Activated CD8-positive, alpha-beta memory T cell treated with anti-CD3 and anti-CD28 coated beads for 36 hours (primary cell): Measurements from ENCODE around the gene ENHO. TPM values are rescaled to one million over a fixed set of nuclear protein-coding genes. Genes with fewer than 3 reads are reported as not detected.
"Not testable (repeated sequence)": the region's sequence is repeated elsewhere in the genome, so short reads cannot be mapped to it uniquely, and the experiment has no call there.

ENCODE experiments used
- CTCF ChIA-PET: fragments of 350-600 bp; sonication (Branson Sonifier 250); formaldehyde crosslinking; loops from one replicate; lab custom pipeline; 2021; ENCODE audit warnings: antibody characterized with exemption; lab: Charles Lee
- POLR2A ChIA-PET: fragments of 350-600 bp; sonication (Branson Sonifier 250); formaldehyde crosslinking; loops from one replicate; lab custom pipeline; 2021; ENCODE audit warnings: antibody characterized with exemption; lab: Charles Lee
- total RNA-seq, 2 experiments: library from RNA; stranded (reverse); gene quantifications; one replicate each; pipeline ENCODE4 v1.2.3, GENCODE V29; 2021

ENHO gene
- total RNA-seq, 2 experiments from 2014 or later: 0.38 to 0.61 TPM

- ChIA-PET CTCF (interaction anchor here (0.8 to 3.0 kb wide), 4 partner anchors 9 to 71 kb away, joined by 3 to 14 read pairs (median 4); no protein-coding TSS in a partner anchor), POLR2A (no interaction called here)
These were observed 23.5 kb upstream of the ENHO start for GRCh38 chr9:34546102-34546833.

GRCh38 chr9:34545497-34545896 is 22.7 kb upstream of the ENHO start:
- ChIA-PET POLR2A (no interaction called here), CTCF (interaction anchor here (3.0 kb wide), 1 partner anchor 47 kb away, joined by 14 read pairs; no protein-coding TSS in a partner anchor)

DNA sequence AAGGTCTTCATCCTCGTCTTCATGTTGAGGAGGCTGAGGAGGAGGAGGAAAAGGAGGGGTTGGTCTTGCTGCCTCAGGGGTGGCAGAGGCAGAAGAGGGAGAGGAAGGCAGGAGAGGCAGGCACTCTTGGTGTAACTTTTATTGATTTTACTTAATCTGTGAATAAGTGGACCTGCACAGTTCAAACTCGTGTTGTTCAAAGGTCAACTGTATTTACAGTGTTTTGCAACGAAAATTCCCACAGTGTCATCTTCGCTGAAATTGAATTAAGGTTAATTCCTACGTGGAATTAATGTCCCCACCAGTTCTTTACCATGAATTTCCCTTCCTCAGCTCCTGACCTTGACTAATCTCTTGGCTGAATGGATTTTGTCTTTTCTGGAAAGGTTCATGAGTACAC is 21.2 kb upstream of the ENHO start:
- POLR2A ChIA-PET: no interaction called here
- CTCF ChIA-PET: interaction anchor here (1.2 to 2.2 kb wide), 2 partner anchors 48 to 140 kb away, joined by 4 to 10 read pairs; no protein-coding TSS in a partner anchor

DNA sequence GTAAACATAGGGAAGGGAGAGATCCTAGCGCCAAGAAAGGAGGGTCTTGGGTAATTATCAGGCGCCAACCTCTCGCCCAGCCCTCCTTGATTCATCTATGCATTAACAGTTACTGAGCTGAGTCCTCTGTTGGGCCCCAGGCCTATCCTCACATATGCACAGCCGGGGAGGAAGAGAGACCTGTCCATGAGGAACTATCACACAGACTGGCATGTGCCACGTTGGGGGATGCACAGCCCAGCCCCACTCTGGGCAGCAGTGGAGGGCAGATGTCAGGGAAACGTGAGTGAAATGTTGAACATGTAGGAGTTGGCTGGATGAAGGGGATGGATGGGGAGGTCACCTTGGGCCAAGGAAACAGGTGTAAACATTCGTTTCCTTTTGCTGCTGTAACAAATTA is 18.8 kb upstream of the ENHO start:
- ChIA-PET CTCF (no interaction called here), POLR2A (no interaction called here)

- CTCF ChIA-PET: no interaction called here
- POLR2A ChIA-PET: no interaction called here
These were observed 18.0 kb upstream of the ENHO start for GRCh38 chr9:34540827-34541226.

- ChIA-PET POLR2A (no interaction called here), CTCF (interaction anchor here (1.0 to 1.7 kb wide), 3 partner anchors 11 to 133 kb away, joined by 3 to 4 read pairs (median 3); no protein-coding TSS in a partner anchor)
These were observed 13.9 kb upstream of the ENHO start for GRCh38 chr9:34536685-34537084.

GRCh38 chr9:34532041-34532440 is 9.3 kb upstream of the ENHO start:
- CTCF ChIA-PET, POLR2A ChIA-PET: not testable (repeated sequence)

- ChIA-PET POLR2A (no interaction called here), CTCF (interaction anchor here (1.3 kb wide), 1 partner anchor 13 kb away, joined by 3 read pairs; no protein-coding TSS in a partner anchor)
These were observed 3.2 kb upstream of the ENHO start for GRCh38 chr9:34526026-34526425.

DNA sequence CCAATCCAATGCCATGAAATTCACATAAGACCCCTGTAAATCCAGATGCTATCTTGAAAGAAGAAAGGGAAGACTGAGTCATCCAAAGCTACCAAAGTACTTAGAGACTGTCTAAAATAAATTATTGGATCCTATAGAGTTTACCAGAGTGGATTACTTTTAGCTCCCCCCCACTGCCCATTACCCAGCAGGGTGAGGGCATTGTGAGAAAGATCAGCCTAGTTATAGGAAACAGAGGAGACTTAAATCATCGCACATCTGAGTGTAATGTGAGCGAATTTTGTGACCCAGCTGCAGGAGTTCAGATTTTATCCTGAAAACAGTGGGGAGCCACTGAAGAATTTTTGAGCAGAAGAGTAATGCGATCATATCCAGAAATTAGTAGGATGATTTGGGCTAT is 1.6 kb upstream of the ENHO start:
- ChIA-PET CTCF (interaction anchor here (1.2 kb wide), 1 partner anchor 24 kb away, joined by 4 read pairs; no protein-coding TSS in a partner anchor), POLR2A (no interaction called here)

GRCh38 chr9:34522091-34522887 is 501 bp downstream of the ENHO start:
- ChIA-PET CTCF (interaction anchor here (1.4 kb wide), 1 partner anchor 69 kb away, joined by 3 read pairs; no protein-coding TSS in a partner anchor), POLR2A (interaction anchor here (0.5 kb wide), 2 partner anchors 124 to 560 kb away, joined by 3 read pairs; no protein-coding TSS in a partner anchor)

DNA sequence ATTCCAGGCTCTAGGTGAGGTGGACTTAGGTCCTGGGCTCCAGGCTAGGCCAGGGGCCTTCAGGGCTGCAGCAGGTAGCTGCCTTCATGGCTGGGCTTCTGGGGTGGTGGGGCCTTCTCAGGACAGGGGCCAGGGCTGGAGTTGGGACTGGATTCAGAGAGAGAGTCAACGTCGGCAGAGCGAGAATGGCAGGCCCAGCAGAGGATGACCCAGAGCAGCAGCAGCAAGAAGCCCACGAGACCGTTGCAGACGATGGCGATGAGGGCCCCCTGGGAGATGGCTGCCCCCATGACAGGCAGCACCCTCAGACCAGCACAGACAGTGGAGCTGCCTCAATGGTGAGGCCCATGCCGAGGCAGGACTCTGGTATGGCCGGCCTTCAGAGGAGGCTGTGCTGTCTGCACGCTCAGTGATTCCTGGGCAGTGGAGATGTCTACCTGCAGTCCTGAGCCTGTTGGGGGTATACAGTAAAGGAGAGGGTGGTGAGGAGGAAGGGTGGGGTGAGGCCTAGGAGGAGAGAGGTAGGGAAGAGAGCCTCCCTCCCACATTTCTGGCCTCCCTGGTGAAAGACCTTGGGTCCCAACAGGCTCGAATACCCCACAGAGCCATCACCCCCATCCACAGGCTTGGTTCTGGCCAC is 1.3 kb downstream of the ENHO start:
- POLR2A ChIA-PET: no interaction called here
- CTCF ChIA-PET: no interaction called here

GRCh38 chr9:34520505-34521385 is 2.0 kb downstream of the ENHO start:
- ChIA-PET CTCF (interaction anchor here (1.4 kb wide), 1 partner anchor 71 kb away, joined by 4 read pairs; no protein-coding TSS in a partner anchor), POLR2A (no interaction called here)

- CTCF ChIA-PET: interaction anchor here (0.5 to 1.4 kb wide), 2 partner anchors 71 to 1488 kb away, joined by 4 read pairs; no protein-coding TSS in a partner anchor
- POLR2A ChIA-PET: no interaction called here
These were observed 2.7 kb downstream of the ENHO start for GRCh38 chr9:34520096-34520495.

DNA sequence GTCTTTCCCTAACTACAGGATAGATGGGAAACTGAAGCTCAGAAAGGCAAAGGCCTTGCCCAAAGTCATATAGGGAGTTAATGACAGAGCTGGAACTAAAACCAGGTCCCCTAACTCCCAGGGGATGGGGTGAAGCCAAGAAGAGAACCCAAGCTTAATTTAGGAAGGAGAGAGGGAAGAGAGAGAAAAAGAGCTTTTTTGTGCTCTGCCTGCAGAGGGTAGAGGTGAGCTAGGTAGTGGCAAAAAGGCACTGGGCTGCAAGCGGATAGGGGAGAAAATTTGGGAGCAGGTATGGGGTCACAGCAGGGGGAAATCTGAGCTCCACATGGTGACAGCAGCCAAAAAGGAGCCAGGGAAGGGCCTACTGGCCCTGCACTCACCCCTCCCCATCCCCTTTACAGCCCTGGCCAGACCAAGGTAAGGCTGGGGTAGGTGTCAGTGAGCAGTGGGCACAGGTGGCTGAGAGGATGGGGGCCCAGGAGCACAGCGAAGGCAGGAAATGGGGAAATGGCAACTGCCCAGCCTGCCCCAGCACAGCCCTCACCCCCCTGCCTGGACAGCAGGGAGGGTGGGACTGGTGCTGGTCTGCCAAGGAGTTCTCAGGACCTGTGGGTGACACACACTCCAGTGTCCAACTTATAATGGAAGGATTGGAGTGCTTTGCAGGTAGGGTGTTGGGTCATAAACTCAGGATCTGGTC is 3.3 kb downstream of the ENHO start:
- ChIA-PET POLR2A (no interaction called here), CTCF (interaction anchor here (0.5 to 1.4 kb wide), 2 partner anchors 72 to 1489 kb away, joined by 4 read pairs; no protein-coding TSS in a partner anchor)

GRCh38 chr9:34518896-34519295 is 3.9 kb downstream of the ENHO start:
- CTCF ChIA-PET: interaction anchor here (1.4 kb wide), 1 partner anchor 72 kb away, joined by 4 read pairs; no protein-coding TSS in a partner anchor
- POLR2A ChIA-PET: no interaction called here

- ChIA-PET POLR2A (no interaction called here), CTCF (no interaction called here)
These were observed 4.6 kb downstream of the ENHO start for GRCh38 chr9:34518110-34518616.

DNA sequence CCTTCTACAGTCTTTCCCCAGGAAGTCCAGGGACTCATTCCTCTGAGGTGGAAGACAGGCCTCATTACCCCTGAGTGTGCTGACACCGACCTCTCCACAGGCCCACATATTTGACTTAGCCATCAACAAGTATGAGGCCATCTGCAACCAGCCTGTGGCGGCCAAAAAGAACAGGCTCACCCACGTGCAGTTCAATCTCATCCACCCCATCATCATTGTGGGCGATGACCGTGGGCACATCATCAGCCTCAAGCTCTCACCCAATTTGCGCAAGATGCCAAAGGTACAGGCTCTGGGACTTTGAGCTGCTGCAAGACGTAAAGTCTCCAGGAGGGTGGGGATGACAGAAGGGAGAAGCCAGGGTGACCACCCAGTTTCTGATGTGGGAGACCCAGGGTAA is 5.6 kb downstream of the ENHO start:
- POLR2A ChIA-PET: no interaction called here
- CTCF ChIA-PET: no interaction called here

DNA sequence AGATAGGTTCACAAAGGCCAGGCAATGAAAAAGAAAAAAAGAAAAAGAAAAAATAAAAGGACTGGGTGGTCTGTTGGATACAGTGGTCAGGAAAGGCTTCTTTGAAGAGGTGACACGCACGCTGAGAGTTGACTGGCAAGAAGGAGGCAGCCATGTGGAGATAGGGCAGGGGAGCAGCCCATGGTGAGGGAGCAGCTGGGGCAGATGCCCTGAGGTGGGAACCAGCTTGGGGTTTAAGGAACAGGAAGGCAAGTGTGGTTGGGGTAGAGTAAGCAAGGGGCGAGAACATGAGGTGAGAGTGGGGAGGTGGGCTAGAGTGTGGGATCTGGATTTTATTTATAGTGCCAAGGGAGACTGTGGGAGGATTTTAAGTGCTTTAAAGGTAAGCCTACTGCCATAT is 6.8 kb downstream of the ENHO start:
- POLR2A ChIA-PET: no interaction called here
- CTCF ChIA-PET: no interaction called here
